Left kidney (tissue), 2 donors: ENCODE results near the gene C1orf35. TPM values are rescaled to one million over a fixed set of nuclear protein-coding genes. Genes with fewer than 3 reads are reported as not detected.
"Not testable (repeated sequence)": the region's sequence is repeated elsewhere in the genome, so short reads cannot be mapped to it uniquely, and the experiment has no call there.

ENCODE experiments used
- DNase-seq: peaks from one replicate; pipeline ENCODE4 v3.0.0-alpha.2; 2013
- polyA plus RNA-seq: library from polyadenylated mRNA; unstranded; fragments of 120-200 nt; gene quantifications from one replicate; pipeline ENCODE4 v1.2.1, GENCODE V29; 2013; ENCODE audit not compliant: insufficient read length

Gene C1orf35
- polyA plus RNA-seq, 1 donor: 15.1 TPM

DNA sequence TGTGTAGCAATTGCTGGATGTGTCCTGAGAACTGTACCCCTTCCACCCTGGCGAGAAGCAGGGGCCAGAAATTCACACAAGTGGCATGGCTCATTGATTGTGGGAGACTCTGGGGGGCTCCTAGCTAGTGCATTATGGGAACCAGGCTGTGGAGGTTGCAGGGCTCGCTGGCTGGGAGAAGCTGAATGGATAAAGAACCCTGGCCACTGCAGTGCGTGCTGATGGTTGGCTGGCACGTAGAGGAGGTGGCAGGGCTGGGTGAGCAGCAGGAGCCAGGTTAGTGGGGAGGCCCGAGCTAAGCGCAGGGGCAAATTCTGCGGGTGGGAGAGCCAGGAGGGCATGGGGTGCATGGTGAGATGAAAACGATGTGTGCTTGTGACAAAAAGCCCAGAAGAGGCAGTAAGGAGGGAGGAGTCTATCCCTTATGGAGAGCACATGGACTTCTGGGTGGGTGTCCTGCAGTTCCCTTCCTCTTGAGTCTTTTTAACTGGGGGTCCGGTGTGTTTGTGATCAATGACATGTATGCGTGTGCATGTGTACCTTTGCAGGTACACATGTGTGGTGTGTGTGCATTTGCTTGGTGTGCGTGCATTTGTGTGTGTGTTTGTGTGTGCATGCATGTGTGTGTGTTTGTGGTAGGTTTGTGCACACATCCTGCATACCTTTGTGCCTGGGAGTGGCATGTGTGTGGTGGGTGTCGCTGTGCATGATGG lies 40.5 kb upstream of the C1orf35 start:
- DNase-seq: no peak

DNA sequence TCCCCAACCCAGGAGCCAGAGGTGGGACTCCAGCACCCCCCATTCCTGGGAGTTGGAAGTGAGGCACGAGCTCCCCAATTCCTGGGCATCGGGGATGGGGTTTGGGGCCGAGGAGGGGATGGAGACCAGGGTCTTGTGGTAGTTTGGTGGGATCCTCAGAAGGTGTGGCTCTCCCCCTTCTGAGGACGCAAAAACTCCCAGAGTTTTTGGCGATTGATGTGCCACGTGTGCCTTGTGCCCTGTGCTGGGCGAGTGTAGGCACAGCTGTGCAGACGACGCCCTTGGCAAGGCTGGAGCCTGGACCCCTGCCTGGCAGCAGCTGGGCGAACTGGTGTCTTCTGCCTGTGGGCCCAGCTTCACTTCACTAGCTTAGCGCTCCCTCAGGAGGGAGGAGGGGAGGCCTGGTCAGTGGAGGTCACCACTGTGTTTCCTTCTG lies 39.6 kb upstream of the C1orf35 start:
- DNase-seq: no peak

- no peak for DNase-seq
Measured at GRCh38 chr1:228142155-228142691, 39.1 kb upstream of the C1orf35 start.

DNA sequence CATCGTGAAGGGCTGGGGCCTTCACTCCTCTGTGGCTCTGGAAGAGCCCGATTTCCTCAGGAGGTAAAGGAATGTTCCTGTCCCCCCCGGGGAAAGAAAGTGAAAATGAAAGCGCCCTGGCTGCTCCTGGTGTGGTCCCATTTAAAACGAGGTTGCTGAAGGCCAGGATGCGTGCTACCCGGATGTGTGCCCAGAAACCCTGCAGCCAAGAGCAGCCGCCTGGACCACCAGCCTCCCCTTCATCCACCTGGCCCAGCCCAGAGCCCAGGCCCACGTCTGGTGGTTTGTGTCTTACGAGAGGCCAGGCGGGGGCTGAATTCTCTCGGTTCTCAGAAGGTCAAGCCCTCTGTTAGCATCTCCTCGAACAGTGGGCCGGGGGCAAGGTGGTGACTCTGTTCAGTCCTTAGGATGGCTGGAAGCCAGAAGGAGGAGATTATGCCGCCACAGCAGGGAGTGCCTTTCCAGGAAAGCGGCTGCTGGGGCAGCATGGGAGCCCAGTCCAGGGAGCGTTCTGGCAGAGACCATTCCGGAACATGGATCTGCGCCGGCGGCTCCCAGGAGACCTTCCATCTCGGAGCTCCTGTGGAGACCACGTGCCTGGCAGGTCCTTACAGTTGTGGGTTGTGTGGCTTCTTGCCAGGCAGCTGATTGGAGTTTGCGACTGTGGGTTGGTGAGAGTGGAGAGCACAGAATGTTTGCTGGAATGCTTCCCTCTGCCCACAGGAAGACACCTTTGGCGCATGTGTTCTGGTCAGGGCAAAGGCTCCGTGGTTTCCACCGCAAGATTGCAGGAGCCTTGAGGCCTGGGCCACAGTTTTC lies 38.3 kb upstream of the C1orf35 start:
- DNase-seq: no peak

DNA sequence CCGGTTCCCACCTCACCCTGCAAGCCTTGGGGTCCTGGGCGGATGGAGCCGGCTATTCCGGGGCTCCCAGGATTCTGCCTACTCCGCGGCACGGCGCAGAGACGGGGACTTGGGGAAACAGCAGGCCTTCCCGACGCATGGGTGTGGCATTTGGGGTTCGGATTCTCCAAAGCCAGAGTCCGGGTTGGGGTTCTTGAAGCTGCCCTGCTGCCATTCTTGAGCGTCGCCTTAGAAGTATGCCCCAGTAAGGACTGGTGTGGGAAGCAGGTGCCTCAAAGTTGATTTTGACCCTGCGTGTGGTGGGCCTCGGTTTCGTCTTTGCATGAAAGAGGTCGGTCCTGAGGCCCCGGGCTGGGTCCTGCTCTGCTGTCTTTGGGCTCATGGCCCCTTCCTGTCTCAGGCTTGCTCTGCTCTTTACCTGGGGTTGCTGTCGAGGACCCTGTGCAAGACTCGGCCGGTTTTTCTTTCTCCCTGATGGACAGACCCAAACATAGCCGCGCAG lies 37.6 kb upstream of the C1orf35 start:
- no peak for DNase-seq

DNA sequence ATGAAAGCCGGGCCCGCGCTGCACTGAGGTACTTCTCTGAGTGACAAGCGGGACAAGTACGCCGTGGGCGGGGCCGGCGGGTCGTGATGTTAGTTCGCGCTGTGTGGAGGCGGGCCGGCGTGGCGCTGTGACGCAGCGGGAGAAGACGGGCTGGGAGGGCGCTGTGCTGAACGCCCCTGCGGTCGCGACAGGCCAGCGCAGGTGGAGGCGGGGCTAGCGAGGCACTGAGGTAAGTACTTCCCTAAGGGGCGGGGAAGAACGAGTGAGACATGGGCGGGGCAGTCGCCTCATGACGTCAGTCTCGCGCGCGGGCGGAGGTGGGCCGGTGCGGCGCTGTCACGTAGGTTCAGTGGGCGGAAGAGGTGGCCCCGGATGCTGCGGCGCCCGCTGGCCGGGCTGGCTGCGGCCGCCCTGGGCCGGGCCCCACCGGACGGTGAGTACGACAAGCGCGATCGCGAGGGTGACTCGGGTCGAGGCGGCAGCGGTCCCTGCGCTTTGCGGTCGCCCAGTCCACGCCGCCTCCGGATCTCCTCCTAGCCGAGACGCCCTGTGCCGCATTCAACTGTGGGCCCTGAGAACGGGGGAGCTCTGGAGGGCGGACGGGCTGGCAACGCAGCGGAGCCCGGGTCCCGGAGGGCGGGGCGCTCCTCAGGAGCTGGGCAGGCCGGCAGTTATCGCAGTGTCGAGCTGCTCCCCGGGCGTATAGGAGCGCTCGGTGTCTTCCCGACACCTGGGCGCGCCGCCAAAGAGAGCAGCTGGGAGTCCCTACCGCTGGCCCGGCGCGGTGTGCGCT lies 37.0 kb upstream of the C1orf35 start, which contains the start of gene GUK1:
GUK1 (plus strand) TSS at position 349 of the 793 bp plus-strand sequence; CDS start at position 373, 24 bp downstream.
- peak; percentile 97 for DNase-seq

GRCh38 chr1:228139406-228139930 lies 36.3 kb upstream of the C1orf35 start:
- DNase-seq: no peak

GRCh38 chr1:228136901-228137300 lies 33.8 kb upstream of the C1orf35 start:
- DNase-seq: no peak

- DNase-seq: no peak
Measured at GRCh38 chr1:228134591-228134990, 31.5 kb upstream of the C1orf35 start.

- no peak for DNase-seq
Measured at GRCh38 chr1:228131766-228132165, 28.6 kb upstream of the C1orf35 start.

- DNase-seq: no peak
Measured at GRCh38 chr1:228125185-228125584, 22.1 kb upstream of the C1orf35 start.

DNA sequence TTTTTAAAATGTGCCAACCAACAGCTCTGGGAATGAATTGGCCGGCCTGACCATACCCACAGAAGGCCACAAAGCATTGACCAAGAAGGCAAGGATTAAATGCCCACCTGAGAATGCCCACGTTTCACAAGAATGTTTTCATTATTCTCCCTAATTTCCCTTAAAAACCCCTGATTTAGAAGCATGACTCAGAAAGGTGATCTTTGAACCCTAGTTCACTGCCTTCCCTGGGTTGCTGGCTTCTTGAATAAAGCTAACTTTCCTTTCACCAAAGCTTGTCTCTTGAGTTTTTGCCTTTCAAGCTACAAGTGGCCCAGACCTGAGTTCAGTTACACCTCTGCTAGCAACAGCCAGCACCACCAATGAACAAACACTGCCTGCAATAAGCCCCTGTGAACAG lies 20.4 kb upstream of the C1orf35 start:
- no peak for DNase-seq

- no peak for DNase-seq
Measured at GRCh38 chr1:228122921-228123441, 19.9 kb upstream of the C1orf35 start.

GRCh38 chr1:228120857-228121489 lies 17.8 kb upstream of the C1orf35 start:
- no peak for DNase-seq

GRCh38 chr1:228120351-228120750 lies 17.2 kb upstream of the C1orf35 start:
- DNase-seq: no peak

DNA sequence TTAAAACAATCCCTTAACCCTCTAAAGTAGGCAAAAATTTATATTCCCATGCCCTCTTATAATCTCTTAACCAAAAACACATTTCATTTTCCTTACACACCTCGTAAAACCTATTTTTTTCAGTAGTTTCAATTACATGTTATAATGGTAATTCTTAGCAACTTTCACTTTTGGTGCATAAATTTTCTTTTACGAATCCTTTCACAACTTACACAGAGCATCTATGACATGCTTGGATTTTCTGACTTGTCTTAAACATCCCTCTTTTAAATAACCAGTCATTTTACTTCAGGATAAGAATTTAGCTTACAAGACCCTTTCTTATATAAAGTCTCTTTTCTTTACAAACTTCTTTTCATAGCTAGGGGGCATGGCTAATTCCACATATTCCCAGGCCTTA lies 14.9 kb upstream of the C1orf35 start:
- DNase-seq: no peak

- no peak for DNase-seq
Measured at GRCh38 chr1:228117335-228117734, 14.2 kb upstream of the C1orf35 start.

- DNase-seq: no peak
Measured at GRCh38 chr1:228114827-228115226, 11.7 kb upstream of the C1orf35 start.

GRCh38 chr1:228112617-228113016 lies 9.5 kb upstream of the C1orf35 start:
- no peak for DNase-seq

- DNase-seq: no peak
Measured at GRCh38 chr1:228112167-228112566, 9.0 kb upstream of the C1orf35 start.

GRCh38 chr1:228111315-228111714 lies 8.2 kb upstream of the C1orf35 start:
- not testable (repeated sequence) for DNase-seq
